HG03066 (cell line): ENCODE data around the gene LRP3.

Experiments
- ATAC-seq: cut with Tn5 transposase; IDR thresholded peaks from one replicate; pipeline ENCODE4 v1.9.1; 2021; ENCODE audit warnings: low read depth; ENCODE audit not compliant: unreplicated experiment

Gene LRP3

GRCh38 chr19:33234736-33235135, 40.6 kb downstream of the LRP3 start:
- no peak for ATAC-seq

DNA sequence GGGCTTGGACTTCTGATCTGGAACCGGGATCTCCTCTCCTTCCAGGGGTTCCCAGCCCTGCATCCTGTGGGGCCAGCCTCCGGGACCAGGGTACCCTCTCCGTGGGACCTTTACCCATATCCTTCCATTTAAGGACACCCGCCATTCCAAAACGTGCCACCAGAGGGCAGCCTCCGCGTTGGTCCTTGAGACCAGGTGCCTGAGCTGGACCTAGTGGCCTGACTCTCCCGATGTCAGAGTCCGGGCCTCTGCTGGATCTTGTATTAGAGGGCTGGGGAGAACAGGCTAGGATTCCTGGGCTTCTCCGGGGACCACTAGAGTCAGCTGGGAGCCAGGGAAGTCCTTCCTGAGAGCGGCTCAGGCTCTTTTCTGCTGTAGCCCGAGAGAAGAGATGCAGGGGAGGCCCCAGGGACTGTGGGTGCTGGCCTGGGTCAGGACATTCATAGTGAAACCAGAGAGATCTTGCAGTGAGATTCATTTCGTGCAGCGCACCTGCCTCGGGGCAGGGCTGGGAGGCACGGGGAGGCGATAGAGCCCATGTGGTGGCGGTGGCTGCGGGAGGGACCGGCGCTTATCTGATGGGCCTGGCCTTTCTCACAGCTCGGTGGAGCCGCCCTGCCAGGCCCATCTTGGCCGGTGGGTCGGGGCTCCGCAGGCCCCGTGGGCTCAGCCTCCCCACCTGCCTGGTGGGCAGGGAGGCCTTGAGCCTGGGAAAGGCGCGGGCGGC, 41.3 kb downstream of the LRP3 start:
- ATAC-seq: peak; percentile 89

DNA sequence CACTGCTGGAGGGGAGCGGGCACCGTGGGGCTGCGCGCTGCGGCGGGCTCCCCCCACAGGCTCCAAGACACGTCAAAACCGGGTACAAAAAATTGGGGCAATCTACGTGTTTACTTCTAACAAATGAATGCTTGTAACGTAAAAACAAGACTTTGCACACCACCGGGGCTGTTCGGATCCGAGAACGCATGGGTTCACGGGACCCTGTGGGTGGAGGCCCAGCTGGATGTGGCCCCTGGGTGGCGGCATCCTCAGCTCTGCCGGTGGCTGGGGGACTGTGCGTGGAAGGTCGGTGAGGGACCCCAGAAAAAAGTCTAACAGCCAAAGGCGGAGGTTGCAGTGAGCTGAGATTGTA, 41.8 kb downstream of the LRP3 start:
- no peak for ATAC-seq

DNA sequence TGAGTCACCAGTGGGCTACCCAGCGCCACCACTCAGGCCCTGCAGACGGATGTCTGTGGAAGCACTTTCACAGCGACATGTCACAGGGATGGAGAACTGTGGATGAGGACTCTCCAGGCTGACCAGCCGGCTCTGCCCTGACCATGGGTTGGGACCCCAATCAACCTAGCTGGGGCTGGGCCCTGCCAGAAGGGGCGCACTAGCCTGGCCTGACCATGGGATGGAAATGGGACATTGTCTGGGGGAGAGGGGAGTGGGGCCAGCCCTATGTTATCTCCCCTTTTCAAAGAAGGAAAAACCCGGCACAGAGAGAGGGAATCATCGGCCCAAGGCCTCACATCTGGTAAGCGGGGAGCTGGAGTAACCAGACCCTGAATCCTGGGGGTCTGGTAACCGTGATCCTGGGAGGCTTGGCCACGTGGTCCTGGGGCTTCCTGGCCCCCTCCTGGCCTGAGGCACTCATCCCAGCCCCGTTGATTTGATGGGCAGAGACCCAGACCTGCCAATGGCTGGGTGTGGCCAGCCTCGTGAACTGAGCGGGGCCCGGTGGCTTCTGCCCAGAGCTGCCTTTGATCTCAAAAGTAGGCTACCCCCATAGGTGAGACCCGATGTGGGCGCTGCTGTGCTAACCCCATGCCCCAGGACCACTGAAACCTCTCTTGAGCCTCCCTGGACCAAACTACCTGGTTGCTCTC, 42.7 kb downstream of the LRP3 start:
- no peak for ATAC-seq

DNA sequence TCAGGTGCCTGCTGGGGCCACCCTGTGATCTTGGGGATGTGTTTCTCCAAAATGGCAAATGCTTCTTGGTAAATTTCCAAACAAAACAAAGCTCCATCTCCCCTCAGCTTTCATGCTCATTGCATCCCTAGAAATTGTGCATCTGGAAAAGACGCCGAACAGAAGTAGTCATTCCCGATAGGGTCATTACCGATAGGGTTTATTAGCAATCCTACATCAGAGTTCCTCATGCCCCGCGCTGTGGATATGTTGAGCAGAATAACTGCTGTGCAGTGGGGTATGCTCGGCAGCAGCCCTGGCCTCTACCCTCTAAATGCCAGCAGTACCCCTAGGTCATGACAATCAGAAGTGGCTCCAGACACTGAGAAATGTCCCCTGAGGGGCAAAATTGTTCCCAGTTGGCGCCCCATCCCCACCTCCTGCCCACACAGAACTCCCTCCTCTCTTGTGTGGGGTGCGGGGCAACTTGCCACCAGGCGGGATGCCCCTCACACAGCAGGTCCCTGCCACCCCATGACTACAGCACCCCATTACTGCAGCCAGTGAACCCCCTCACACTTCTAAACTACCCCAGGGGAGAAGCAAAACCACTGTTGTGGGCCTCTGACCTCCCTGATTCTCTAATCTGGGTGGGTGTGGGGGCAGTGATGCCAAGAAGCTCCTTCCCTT, 44.5 kb downstream of the LRP3 start:
- no peak for ATAC-seq

- no peak for ATAC-seq
These were observed 45.3 kb downstream of the LRP3 start for GRCh38 chr19:33239223-33239975.

DNA sequence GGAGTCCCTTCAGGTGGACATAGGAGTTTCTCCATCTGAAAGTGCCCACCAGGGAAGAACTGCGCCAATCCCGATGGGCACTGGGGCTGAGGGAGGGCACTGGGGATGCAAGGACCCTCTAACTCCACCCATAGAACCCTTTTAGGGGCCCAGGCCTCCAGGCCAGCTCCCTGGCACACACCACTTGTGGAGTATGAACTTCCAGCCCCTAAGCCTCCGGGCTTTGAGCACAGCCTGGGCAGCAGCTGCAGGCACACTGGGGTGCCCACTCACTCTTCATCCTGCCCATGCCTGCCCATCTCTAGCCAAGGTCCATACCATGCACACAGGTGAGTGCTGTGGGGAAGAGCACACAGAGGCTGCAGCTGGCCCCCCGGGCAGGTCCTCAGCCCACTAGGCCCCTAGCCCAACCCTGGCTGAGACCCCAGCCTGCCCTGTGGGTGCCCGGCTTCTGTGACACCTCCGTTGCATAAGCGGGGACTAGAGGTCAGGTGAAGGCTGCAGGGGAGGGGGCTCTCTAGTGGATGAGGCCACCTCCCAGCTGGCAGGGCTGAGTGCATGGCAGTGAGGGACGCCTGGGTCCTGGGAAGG, 46.1 kb downstream of the LRP3 start:
- ATAC-seq: no peak

GRCh38 chr19:33241091-33241529, 47.0 kb downstream of the LRP3 start:
- no peak for ATAC-seq

DNA sequence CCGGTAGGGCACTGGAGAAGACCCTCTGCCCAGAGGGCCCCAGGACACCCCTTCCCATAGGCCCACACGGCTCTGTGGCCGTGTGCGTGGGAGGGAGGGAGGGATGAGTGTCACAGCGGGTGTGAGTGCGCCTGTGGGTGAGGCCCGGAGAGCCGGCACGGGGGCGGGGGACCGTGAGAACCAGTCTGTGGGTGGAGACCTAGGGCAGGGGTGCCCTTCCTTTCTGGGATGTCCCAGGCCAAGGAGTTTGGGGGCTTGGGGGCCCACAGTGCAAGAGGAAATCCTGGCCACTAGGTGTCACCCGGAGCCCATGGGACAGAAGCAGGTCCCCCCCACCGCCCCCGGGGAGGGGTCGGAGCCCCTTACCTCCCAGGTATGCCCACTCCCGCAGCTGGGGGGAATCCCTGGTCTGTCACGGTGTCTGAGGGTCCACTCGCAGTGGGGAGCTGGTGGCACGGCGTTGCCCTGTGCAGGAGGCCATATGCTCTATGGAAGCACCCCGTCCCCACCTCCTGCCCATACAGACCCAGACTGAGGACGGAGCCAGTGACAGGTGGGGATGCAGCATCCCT, 47.5 kb downstream of the LRP3 start:
- ATAC-seq: no peak

DNA sequence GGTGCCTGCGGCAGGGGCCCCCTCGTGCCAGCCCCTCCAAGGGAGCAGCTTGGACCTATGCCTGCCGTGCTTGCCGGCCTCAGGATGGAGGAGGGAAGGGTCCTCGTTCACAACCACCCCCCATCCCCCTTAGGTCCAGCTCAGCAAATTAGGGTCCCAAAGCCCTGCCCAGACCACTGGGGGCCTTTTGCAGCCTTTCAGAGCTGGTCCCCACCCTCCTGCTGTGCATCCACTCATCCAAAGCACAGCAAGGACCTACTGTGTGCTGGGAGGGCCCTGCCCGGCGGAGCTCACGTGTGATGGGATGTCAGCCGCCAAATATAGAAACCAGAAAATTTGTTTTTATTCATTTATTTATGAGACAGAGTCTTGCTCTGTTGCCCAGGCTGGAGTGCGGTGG, 48.0 kb downstream of the LRP3 start:
- no peak for ATAC-seq

DNA sequence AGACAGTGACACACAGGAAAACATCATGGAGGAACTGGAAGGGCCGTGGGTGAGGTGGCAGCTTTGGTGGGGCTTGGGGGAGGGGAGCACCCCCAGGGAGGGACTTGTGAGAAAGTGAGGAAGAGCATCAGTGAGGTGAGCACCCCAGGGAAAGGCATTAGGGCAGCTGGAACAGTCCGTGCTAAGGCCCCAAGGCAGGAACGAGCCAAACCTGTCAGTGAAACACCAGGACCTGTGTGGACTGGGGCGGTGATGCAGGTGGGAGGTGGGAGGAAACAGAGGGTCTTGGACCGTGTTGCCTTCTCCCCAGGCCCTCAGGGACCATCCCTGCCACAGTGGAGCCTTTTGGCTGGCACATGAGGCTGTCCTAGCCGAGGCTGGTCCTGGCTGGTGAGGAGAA, 48.8 kb downstream of the LRP3 start:
- no peak for ATAC-seq

DNA sequence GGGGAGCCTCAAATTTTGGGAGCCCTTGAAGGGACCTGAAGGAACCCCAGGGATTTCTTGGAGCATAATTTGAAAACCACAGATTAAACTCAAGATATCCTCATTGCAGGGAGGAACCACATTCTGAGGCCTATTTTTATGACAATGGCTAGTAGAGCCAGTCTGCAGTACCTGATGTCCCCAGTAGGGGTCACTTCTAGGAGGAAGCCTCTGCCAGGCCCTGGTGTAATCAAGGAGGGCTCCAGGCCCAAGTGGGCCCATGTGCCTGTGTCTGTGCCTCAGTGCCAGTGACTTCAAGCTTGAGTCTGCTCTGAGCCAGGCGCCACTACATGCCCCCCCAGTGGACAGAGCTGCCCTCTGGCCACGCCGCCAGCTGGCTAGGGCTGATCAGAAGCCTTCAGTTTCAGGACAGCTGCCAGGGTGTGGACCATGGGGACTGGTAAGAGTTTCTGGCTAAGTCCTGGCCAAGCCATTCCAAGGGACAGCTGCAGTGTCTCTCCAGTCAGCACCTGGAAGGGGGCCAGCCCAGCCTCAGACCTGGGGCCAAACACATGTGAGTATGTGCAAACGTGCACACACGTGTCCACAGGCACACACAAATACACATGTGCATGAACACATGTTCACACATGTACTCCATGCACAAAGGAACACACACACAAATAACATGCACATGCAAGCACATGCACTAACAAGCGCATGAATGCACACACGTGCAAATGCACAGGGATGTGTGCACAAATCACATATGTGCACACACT, 52.0 kb downstream of the LRP3 start:
- no peak for ATAC-seq

GRCh38 chr19:33246709-33247440, 52.7 kb downstream of the LRP3 start:
- no peak for ATAC-seq

- ATAC-seq: no peak
These were observed 53.3 kb downstream of the LRP3 start for GRCh38 chr19:33247441-33247819.

GRCh38 chr19:33248104-33248503, 54.0 kb downstream of the LRP3 start:
- ATAC-seq: no peak

DNA sequence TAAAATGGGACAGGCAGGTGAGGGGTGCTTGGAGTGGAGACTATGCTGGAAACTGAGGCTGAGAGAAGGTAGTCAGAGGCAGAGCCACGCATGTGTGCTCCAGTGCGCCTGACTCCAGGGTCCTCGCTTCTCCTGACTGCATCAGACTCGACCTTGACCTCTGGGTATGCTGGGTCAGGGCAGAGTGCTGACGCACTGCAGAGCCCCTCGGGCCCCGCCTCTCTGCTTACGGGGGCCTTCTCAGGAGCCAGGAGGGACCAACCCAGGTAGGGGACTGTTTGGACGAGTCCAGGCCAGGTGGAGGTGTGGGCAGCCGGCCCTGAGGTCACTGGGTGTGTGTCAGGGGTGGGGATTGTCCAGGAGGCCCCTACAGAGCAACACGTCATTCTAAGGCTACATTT, 54.4 kb downstream of the LRP3 start:
- no peak for ATAC-seq

DNA sequence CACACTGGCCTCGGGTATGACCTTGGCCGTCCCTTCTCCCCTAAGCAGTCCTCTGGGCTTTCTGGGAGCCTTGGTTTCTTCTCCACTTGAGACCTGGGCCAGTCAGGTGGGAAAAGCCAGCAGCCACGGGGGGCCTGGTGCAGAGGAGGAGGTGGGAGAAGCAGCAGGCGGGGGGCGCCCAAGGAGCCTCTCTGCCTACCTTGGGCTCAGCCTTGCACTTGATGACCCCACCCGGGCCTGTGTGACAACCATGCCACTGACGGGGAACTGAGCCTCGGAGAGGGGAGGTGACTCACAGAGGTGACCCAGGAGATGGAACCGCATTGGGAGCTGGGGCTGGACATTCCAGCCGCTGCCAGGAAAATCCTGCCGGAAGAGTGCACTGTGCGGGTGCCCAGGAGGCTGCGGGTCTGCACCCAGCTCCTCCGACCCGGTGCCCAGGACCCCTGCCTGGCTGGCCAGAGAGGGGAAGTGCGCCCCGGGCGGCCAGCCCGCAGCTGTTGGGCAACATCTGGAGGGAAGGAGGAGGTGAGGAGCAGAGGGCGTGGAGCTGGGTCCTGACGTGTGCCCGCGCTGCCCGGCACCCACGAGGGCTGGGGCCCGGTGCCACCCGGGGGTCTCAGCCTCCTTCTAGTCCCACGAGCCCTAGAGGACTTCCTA, 55.0 kb downstream of the LRP3 start:
- ATAC-seq: no peak

DNA sequence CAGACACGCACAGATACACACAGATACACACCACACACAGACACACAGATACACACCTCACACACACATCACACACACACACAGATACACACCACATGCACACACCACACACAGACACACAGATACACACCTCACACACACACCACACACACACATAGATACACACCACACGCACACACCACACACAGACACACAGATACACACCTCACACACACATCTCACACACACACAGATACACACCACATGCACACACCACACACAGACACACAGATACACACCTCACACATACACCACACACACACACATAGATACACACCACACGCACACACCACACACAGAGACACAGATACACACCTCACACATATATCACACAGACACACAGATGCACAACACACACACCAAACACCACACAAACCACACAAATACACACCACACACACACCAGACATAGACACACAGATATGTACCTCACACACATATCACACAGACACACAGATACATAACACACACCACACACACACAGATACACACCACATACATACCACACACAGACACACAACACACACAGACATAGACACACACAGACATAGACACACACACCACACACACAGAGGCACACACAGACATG, 55.7 kb downstream of the LRP3 start:
- no peak for ATAC-seq
